GM12878 (cell line): ENCODE results near the gene PLA2G15.

Experiments used
- ETV6 ChIP-seq, 2 experiments: fragments of 450-650 bp in 1 of 2; IDR thresholded peaks in 1 of 2; conservative IDR thresholded peaks in 1 of 2; 2 replicates each; pipeline ENCODE4 v1.6.1; 2014; ENCODE audit warnings: antibody characterized with exemption in 1 of 2, borderline replicate concordance in 1 of 2, low read depth in 1 of 2, mild to moderate bottlenecking in 1 of 2, moderate library complexity in 1 of 2
- FOS ChIP-seq: IDR thresholded peaks from 3 replicates; pipeline ENCODE4 v1.6.1; 2011; ENCODE audit warnings: borderline replicate concordance; ENCODE audit not compliant: insufficient read length; ENCODE audit errors: extremely low read depth
- SMC3 ChIP-seq: IDR thresholded peaks from 2 replicates; pipeline ENCODE4 v1.6.1; 2011; ENCODE audit warnings: low read length, improper control_type of control experiment, borderline replicate concordance

DNA sequence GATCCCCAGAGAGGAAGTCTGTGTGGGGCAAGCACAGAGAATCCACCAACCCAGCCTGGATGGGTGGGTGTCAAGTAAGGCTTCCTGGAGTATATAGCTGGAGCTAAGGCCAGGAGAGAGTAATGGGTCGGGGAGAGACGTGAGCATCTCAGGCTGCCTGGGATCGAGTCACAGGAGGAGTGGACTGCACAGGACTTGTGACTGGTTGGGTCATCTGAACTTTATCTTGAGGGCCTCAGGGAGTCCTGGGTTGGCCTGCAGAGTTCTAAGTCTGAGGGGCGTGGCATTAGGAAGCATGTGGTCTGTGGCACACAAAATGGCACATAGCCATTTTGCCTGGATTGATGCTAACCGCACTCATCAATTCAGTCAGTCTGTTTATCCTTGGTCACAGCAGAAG, 1.5 kb downstream of the PLA2G15 start:
- TF ChIP-seq FOS, result no peak
- no peak for TF ChIP-seq ETV6 (conservative IDR thresholded peaks at IDR 0.05 in 1 of 2, IDR thresholded peaks at IDR 0.05 in 1 of 2; ENCODE audit: borderline replicate concordance in 1 of 2, low read depth in 1 of 2)
- TF ChIP-seq SMC3, result no peak
